Panc1 (cell line): ENCODE results near the gene ACTRT2. TPM values are rescaled to one million over a fixed set of nuclear protein-coding genes. Genes with fewer than 3 reads are reported as not detected.

Experiments
- ATAC-seq: fragments of 200-7000 bp; cut with Tn5 transposase; 2 replicates; pipeline ENCODE4 v1.9.1; 2020; ENCODE audit warnings: mild to moderate bottlenecking, moderate library complexity
- BruUV-seq: library from RNA; stranded (reverse); fragments of 400-500 nt; replicated peaks from 2 replicates; lab custom pipeline; 2021; lab: Mats Ljungman, UMichigan
- CTCF ChIA-PET: fragments of 300-600 bp; sonication (Branson Sonifier 250); formaldehyde crosslinking; loops from one replicate; lab custom pipeline; 2022; ENCODE audit warnings: antibody characterized with exemption; lab: Charles Lee
- POLR2A ChIA-PET: fragments of 300-600 bp; sonication (Branson Sonifier 250); formaldehyde crosslinking; loops from one replicate; lab custom pipeline; 2022; ENCODE audit warnings: antibody characterized with exemption; lab: Charles Lee
- DNase-seq: peaks from one replicate; pipeline ENCODE4 v3.0.0-alpha.2; 2010; ENCODE audit warnings: low read depth, low spot score
- H3K27ac ChIP-seq: 2 replicates; pipeline ENCODE4 v1.5.1; 2011; ENCODE audit warnings: mild to moderate bottlenecking, low read length, inconsistent platforms
- H3K27me3 ChIP-seq: fragments of 200-500 bp; sonication (Bioruptor generic); 2 replicates; pipeline ENCODE4 v1.6.0; 2014; ENCODE audit warnings: low read length, inconsistent platforms; ENCODE audit not compliant: control insufficient read depth, insufficient read depth
- H3K36me3 ChIP-seq: fragments of 200-500 bp; sonication (Bioruptor generic); 2 replicates; pipeline ENCODE4 v1.5.1; 2014; ENCODE audit warnings: inconsistent platforms, mild to moderate bottlenecking, low read length, moderate library complexity; ENCODE audit not compliant: control insufficient read depth, insufficient read depth
- H3K4me1 ChIP-seq: 2 replicates; pipeline ENCODE4 v1.5.1; 2011; ENCODE audit warnings: inconsistent platforms, mild to moderate bottlenecking, low read length, moderate library complexity; ENCODE audit not compliant: control insufficient read depth, insufficient read depth
- H3K4me3 ChIP-seq, 2 experiments: 2 replicates each; pipeline ENCODE4 v1.5.1; 2011 to 2012; ENCODE audit warnings: low read depth in 2 of 2, low read length in 2 of 2, mild to moderate bottlenecking in 2 of 2, inconsistent platforms in 1 of 2, moderate library complexity in 1 of 2
- H3K9me3 ChIP-seq: fragments of 200-500 bp; sonication (Bioruptor generic); 2 replicates; pipeline ENCODE4 v1.5.1; 2014; ENCODE audit warnings: low read depth, mild to moderate bottlenecking, inconsistent platforms, low read length, moderate library complexity; ENCODE audit not compliant: control insufficient read depth, insufficient read depth
- POLR2AphosphoS5 ChIP-seq: IDR thresholded peaks from 2 replicates; pipeline ENCODE4 v1.6.1; 2012; ENCODE audit warnings: mild to moderate bottlenecking, low read depth, low read length, moderate library complexity
- REST ChIP-seq, 2 experiments: IDR thresholded peaks; 2 replicates each; pipeline ENCODE4 v1.6.1; 2011 to 2012; ENCODE audit warnings: low read depth in 2 of 2, control low read depth in 1 of 2, low read length in 1 of 2, mild to moderate bottlenecking in 1 of 2, moderate library complexity in 1 of 2; ENCODE audit not compliant: insufficient read depth in 1 of 2
- SIN3A ChIP-seq: IDR thresholded peaks from 2 replicates; pipeline ENCODE4 v1.6.1; 2012; ENCODE audit warnings: low read depth, mild to moderate bottlenecking, low read length, moderate library complexity, borderline replicate concordance; ENCODE audit not compliant: insufficient read depth
- TCF7L2 ChIP-seq: IDR thresholded peaks from 2 replicates; pipeline ENCODE4 v1.6.1; 2011; ENCODE audit warnings: mild to moderate bottlenecking, low read depth, low read length, inconsistent platforms
- in situ Hi-C: cut with HindIII; loops from 2 replicates; pipeline ENCODE4 v1.10.0; 2016; ENCODE audit warnings: low sequenced_read_pairs, low pct_unique_long_range_greater_than_20kb
- intact Hi-C: fragments of 100-400 bp; cut with micrococcal nuclease; formaldehyde crosslinking; loops from one replicate; pipeline ENCODE4 v1.10.0; 2022; ENCODE audit not compliant: unreplicated experiment
- total RNA-seq: library from RNA; stranded (reverse); gene quantifications from one replicate; pipeline ENCODE4 v1.2.1, GENCODE V29; 2021; ENCODE audit not compliant: unreplicated experiment
- TF ChIP-seq, protein P1 (sequence below): fragments of 450-650 bp; IDR thresholded peaks from 2 replicates; pipeline ENCODE4 v1.5.1; 2017; ENCODE audit warnings: mild to moderate bottlenecking

ACTRT2 gene
- total RNA-seq, 1 experiment from 2014 or later: not detected

DNA sequence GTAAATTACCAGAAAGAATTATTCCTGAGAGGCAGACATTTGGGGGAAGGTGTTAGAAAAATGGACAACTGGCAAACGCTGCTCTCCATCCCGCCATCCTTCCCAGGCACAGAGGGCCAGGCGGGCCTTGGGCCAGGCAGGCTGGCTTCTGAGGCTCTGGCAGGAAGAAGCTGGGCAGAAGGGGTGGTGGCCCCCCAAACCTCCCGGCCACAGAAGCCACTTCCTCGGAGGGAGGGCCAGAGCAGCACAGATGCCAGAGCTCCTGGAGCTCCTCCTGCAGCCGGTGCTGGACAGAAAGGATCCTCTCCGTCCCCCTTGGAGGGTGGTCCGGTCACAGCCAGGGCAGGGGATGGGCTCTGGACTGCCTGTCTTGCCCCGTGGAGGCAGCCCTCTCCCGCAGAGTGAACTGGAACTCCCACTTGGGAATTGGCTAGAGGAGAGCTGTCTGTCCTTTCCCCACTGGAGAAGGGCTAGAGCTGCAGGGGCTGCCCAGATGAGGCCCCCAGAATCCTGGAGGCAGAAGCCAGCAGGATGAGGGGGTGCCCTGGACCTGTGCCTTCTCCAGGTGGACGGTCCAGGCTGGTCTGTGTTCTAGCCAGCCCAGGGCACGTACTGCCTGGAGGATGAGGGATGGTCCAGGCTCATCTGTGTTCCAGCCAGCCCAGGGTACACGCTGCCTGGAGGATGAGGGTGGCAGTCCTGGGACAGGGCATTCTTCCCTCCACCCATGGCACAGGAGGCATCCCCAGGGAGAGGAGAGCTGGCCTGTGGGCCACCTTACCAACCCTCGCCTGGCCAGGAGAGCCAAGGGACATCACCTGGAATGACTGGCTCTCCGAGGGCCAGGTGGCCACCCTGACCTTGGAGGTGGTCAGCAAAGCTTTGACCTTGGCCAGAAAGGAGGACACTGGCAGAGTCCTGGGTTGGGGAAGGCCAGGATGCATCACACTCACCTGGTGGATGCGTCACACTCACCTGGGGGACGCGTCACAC, 47.4 kb upstream of the ACTRT2 start:
- peak; percentile 43; the same call in 1 of the 2 replicates for ATAC-seq
- intact Hi-C loops (no loop called here), in situ Hi-C loops (no loop called here)
- DNase-seq: no peak
- ChIA-PET CTCF (no interaction called here), POLR2A (no interaction called here)
- H3K27me3 ChIP-seq: no peaks in the 10 kb centered on the region
- H3K27ac ChIP-seq: no peak overlapping the region
- TF ChIP-seq POLR2AphosphoS5 (no peak), SIN3A (no peak), REST (IDR thresholded peaks at IDR 0.05; ENCODE audit: insufficient read depth in 1 of 2, low read depth in 2 of 2, low read length in 1 of 2) (no peak)
- H3K9me3 ChIP-seq: no peaks in the 10 kb centered on the region
- no peak overlapping the region for H3K4me3 ChIP-seq
- no TSS peak for BruUV-seq
- H3K36me3 ChIP-seq: no peaks in the 10 kb centered on the region
- H3K4me1 ChIP-seq: no peaks in the 10 kb centered on the region

DNA sequence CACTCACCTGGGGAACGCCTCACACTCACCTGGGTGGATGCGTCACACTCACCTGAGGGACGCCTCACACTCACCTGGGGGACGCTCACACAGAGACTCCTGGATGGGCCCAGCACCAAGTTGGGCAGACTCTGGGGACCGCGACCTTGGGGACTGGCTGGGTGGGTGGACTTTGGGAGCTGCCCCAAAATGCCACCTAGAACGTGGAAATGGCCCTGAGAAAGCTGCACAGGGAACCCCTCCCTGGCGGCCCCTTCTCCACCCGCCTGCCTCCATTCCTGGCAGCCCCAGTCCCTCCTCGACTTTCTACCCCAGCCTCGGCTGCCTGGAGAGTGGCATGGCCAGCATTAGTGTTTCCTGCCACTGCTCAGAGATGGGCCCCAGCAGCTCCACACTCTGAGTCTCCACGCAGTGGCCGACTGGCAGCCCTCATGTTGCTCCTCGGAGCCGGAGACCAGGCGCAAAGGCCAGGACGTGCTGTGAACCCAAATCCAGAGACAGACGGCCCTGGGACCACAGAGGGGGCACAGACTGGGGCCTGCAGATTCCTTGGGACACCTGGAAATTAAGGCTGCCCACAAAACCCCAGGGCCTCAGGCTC, 46.5 kb upstream of the ACTRT2 start:
- no peak overlapping the region for H3K27ac ChIP-seq
- H3K36me3 ChIP-seq: no peaks in the 10 kb centered on the region
- no peak overlapping the region for H3K4me3 ChIP-seq
- no peaks in the 10 kb centered on the region for H3K9me3 ChIP-seq
- POLR2A ChIA-PET: no interaction called here
- H3K27me3 ChIP-seq: no peaks in the 10 kb centered on the region
- no TSS peak for BruUV-seq
- in situ Hi-C loops (no loop called here), intact Hi-C loops (no loop called here)
- ATAC-seq: peak; percentile 33; the same call in 1 of the 2 replicates
- DNase-seq: no peak
- CTCF ChIA-PET: interaction anchor here (0.7 kb wide), 1 partner anchor 30 kb away, joined by 3 read pairs; no protein-coding TSS in a partner anchor
- H3K4me1 ChIP-seq: no peaks in the 10 kb centered on the region
- TF ChIP-seq SIN3A: no peak
- no peak for TF ChIP-seq POLR2AphosphoS5
- TF ChIP-seq REST (IDR thresholded peaks at IDR 0.05; ENCODE audit: insufficient read depth in 1 of 2, low read depth in 2 of 2, low read length in 1 of 2): no peak
- TF ChIP-seq, protein P1, sequence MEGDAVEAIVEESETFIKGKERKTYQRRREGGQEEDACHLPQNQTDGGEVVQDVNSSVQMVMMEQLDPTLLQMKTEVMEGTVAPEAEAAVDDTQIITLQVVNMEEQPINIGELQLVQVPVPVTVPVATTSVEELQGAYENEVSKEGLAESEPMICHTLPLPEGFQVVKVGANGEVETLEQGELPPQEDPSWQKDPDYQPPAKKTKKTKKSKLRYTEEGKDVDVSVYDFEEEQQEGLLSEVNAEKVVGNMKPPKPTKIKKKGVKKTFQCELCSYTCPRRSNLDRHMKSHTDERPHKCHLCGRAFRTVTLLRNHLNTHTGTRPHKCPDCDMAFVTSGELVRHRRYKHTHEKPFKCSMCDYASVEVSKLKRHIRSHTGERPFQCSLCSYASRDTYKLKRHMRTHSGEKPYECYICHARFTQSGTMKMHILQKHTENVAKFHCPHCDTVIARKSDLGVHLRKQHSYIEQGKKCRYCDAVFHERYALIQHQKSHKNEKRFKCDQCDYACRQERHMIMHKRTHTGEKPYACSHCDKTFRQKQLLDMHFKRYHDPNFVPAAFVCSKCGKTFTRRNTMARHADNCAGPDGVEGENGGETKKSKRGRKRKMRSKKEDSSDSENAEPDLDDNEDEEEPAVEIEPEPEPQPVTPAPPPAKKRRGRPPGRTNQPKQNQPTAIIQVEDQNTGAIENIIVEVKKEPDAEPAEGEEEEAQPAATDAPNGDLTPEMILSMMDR: no peak
- TF ChIP-seq TCF7L2: no peak
